HG03575 (cell line): ENCODE measurements around the gene IZUMO3.

Experiments
- ATAC-seq: cut with Tn5 transposase; IDR thresholded peaks from one replicate; pipeline ENCODE4 v1.9.1; 2021; ENCODE audit not compliant: unreplicated experiment, insufficient number of reproducible peaks, low FRiP score; ENCODE audit errors: extremely low read depth

IZUMO3 gene

GRCh38 chr9:24497671-24498070 is 48.0 kb downstream of the IZUMO3 start:
- no peak for ATAC-seq
